ENCODE results near the gene MED7.

Gene MED7

GRCh38 chr5:157106630-157107461 lies 35.8 kb downstream of the MED7 start:
- no peak for DNase-seq (ENCODE audit: low spot score)

DNA sequence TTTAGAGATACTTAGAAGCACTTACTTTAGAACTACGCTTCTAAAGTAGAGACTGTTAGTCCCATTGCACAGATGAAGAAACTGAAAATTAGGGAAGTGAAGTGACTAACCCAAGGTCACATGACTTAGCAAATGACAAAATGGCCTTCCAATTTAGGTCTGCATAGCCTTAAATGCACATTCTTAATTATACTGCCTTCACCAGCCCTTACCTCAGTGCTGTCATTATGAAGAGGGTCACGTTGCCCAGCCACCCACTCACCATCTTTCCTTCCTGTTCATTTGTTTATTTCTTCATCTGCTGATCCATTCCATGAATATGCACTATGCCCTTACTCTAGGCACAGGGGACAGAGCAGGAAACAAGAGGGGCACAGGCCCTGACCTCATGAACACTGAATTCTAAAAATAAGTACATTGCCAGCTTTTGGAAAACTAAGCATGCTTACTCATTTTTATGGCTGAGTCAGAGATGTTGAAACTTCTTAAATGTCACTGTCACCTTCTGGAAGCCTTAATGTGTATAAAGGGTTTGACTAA lies 42.5 kb downstream of the MED7 start:
- DNase-seq (ENCODE audit: low spot score), result peak; percentile 30

GRCh38 chr5:157088342-157088990 lies 54.2 kb downstream of the MED7 start:
- DNase-seq (ENCODE audit: low spot score), result no peak

Measured in AG08396 (cell line).